ENCODE data around the gene STK11IP. TPM values are rescaled to one million over a fixed set of nuclear protein-coding genes. Genes with fewer than 3 reads are reported as not detected.

STK11IP gene
- total RNA-seq, 2 experiments from 2014 or later: 26.4 to 27.5 TPM

DNA sequence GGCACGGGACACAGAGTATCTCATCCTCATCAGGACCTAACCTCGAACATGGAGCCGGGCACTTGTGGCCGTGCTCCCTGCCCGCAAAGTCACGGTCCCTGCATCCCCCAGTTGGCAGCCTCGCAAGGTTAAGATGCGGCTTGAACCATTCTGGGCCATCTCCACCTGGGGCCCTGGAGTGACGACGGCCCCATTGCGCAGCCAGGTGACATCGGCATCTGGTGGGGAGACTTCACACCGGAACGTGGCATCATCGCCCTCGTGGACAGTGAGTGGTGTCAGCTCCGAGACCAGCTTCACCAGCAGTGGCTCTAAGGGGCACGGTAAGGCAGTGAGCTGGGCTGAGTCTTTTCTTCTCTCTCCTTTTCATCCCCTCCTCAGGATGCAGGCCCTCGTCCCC, 41.2 kb upstream of the STK11IP start:
- no peaks in the 10 kb centered on the region for H3K36me3 Mint-ChIP-seq (ENCODE audit: low read depth)
- intact Hi-C loops (cut with micrococcal nuclease): no loop called here
- no peak for DNase-seq
- no peak for ATAC-seq
- H3K4me3 Mint-ChIP-seq: no peak overlapping the region
- no peaks in the 10 kb centered on the region for H3K4me1 Mint-ChIP-seq (ENCODE audit: low read depth)
- POLR2A ChIA-PET: interaction anchor here (1.0 kb wide), 1 partner anchor 24 kb away, joined by 3 read pairs; no protein-coding TSS in a partner anchor
- H3K27me3 Mint-ChIP-seq: peaks cover 24% of the 10 kb centered on the region
- TF ChIP-seq, protein P1, sequence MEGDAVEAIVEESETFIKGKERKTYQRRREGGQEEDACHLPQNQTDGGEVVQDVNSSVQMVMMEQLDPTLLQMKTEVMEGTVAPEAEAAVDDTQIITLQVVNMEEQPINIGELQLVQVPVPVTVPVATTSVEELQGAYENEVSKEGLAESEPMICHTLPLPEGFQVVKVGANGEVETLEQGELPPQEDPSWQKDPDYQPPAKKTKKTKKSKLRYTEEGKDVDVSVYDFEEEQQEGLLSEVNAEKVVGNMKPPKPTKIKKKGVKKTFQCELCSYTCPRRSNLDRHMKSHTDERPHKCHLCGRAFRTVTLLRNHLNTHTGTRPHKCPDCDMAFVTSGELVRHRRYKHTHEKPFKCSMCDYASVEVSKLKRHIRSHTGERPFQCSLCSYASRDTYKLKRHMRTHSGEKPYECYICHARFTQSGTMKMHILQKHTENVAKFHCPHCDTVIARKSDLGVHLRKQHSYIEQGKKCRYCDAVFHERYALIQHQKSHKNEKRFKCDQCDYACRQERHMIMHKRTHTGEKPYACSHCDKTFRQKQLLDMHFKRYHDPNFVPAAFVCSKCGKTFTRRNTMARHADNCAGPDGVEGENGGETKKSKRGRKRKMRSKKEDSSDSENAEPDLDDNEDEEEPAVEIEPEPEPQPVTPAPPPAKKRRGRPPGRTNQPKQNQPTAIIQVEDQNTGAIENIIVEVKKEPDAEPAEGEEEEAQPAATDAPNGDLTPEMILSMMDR (IDR thresholded peaks at IDR 0.05): no peak
- no peaks in the 10 kb centered on the region for H3K9me3 Mint-ChIP-seq
- no peak overlapping the region for H3K27ac Mint-ChIP-seq
- CTCF ChIA-PET: interaction anchor here (1.1 to 1.8 kb wide), 2 partner anchors 27 to 87 kb away, joined by 3 to 4 read pairs; no protein-coding TSS in a partner anchor

DNA sequence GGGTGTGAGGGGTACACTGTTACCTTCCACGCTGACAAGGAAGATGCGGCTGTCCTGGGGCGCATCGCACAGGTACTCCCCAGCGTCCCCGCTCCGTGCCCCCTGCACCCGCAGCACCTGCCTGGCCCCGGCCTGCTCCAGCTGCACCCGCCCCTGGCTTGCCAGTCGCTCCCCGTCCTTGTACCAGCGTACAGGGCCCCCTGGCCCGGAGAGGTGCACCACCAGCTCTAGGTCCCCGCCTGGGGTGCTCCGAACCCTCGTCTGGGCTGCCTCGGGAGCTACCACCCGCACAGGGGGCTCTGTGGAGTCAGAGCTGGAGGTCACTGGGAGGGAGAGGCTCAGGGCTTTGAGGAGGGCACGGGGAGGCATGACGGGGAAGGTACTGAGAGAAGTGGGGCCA, 40.3 kb upstream of the STK11IP start:
- no peaks in the 10 kb centered on the region for H3K4me1 Mint-ChIP-seq (ENCODE audit: low read depth)
- DNase-seq (no peak), ATAC-seq (no peak)
- peaks cover 21% of the 10 kb centered on the region for H3K27me3 Mint-ChIP-seq
- ChIA-PET POLR2A (interaction anchor here (1.0 kb wide), 1 partner anchor 23 kb away, joined by 3 read pairs; no protein-coding TSS in a partner anchor), CTCF (interaction anchor here (1.1 to 1.8 kb wide), 4 partner anchors 14 to 86 kb away, joined by 3 to 4 read pairs (median 3); partner anchors contain the start of gene OBSL1)
- no peaks in the 10 kb centered on the region for H3K9me3 Mint-ChIP-seq
- TF ChIP-seq, protein P1 (IDR thresholded peaks at IDR 0.05): no peak
- no peaks in the 10 kb centered on the region for H3K36me3 Mint-ChIP-seq (ENCODE audit: low read depth)
- H3K27ac Mint-ChIP-seq: no peak overlapping the region
- no peak overlapping the region for H3K4me3 Mint-ChIP-seq
- intact Hi-C loops (cut with micrococcal nuclease): no loop called here

DNA sequence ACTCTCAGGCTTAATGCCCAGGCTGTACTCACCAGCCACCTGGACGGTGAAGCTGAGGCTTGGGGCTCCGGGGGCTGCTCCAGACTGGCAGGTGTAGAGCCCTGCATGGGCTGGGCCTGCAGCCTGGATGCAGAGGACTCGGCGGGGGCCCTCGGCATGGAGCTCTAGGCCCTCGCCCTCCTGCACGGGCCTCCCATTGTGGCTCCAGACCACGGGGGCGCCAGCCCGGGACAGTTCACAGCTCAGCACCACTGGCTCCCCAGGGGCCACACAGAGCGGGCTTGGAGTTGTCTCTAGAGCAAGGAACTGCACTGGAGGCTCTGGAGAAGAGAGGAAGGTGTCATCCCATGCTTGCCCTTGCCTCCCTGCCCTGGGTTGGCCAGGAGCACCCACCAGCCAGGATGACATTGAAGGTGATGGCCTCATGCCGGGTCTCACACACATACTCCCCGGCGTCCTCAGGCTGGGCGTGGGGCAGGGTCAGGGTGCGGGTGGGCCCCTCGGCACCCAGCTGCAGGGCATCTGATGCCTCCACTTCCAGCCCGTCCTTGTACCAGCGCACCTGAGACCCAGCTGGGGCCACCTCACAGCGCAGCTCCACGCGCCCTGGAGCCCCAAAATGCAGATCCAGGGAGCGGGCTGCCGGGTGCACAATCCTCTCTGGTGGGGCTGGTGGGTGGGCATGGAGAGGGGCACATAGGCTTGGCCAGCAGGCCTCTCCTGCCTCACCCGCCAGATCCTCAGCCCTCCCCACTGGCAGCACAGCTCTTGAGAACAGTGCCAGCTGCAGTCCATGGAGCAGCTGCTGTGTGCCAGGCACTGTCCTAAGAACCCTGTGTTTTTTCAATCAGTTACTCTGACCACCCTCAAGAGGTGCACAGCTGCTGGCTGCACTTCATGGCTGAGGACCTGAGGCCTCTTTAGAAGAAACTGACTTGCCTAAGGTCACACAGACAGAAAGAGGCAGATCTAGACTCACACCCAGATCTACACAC, 39.6 kb upstream of the STK11IP start:
- TF ChIP-seq, protein P1 (IDR thresholded peaks at IDR 0.05): no peak
- intact Hi-C loops (cut with micrococcal nuclease): no loop called here
- POLR2A ChIA-PET: interaction anchor here (0.6 kb wide), 1 partner anchor 1995 kb away, joined by 3 read pairs; no protein-coding TSS in a partner anchor
- CTCF ChIA-PET: interaction anchor here (1.0 to 1.2 kb wide), 3 partner anchors 13 to 62 kb away, joined by 3 read pairs; partner anchors contain the start of gene OBSL1
- Mint-ChIP-seq H3K27me3 (peaks cover 21% of the 10 kb centered on the region), H3K27ac (no peak overlapping the region), H3K36me3 (ENCODE audit: low read depth) (no peaks in the 10 kb centered on the region), H3K4me1 (ENCODE audit: low read depth) (no peaks in the 10 kb centered on the region), H3K9me3 (no peaks in the 10 kb centered on the region), H3K4me3 (no peak overlapping the region)
- DNase-seq (no peak), ATAC-seq (no peak)

DNA sequence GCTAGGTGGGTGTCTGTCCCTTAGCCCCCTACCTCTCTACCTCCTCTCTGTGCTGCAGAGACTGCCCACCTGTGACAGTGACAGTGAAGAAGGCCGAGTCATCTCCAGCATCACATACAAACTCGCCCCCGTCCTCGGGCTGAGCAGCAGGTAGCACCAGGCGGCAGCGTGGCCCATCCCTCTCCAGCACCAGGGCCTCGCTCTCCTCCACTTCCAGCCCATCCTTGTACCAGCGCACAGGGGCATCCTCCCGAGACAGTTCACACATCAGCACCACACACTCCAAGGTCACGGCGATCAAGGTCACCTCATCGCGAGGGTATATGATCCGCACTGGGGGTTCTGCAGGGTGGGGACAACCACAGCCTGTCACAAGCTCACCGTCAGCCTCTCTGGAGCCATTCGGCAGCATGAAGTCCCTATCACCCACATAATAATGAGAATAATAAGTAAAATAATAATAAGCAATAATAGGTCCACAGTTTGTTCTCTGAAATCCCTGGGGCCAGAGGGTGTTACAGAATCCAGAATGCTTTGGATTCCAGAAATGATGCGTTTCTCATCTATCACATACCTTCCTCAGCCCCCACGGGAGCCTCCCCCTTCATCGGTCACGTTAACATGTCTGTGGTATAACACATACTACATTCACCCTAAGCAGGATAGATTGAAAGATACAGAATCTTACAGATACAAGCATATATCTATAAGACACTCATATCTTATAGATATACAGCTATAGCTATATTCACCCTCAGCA, 38.3 kb upstream of the STK11IP start:
- H3K9me3 Mint-ChIP-seq: no peaks in the 10 kb centered on the region
- H3K27me3 Mint-ChIP-seq: peaks cover 9% of the 10 kb centered on the region
- H3K36me3 Mint-ChIP-seq (ENCODE audit: low read depth): no peaks in the 10 kb centered on the region
- no peak overlapping the region for H3K4me3 Mint-ChIP-seq
- DNase-seq (no peak), ATAC-seq (no peak)
- intact Hi-C loops (cut with micrococcal nuclease): no loop called here
- H3K4me1 Mint-ChIP-seq (ENCODE audit: low read depth): no peaks in the 10 kb centered on the region
- no peak overlapping the region for H3K27ac Mint-ChIP-seq
- ChIA-PET CTCF (interaction anchor here (0.7 to 2.7 kb wide), 37 partner anchors 8 to 171 kb away, joined by 3 to 26 read pairs (median 6); partner anchors contain the start of genes CHPF, DNPEP, GMPPA and INHA), POLR2A (interaction anchor here (1.1 kb wide), 1 partner anchor 12 kb away, joined by 3 read pairs; the partner anchor contains the start of gene OBSL1)
- TF ChIP-seq, protein P1 (IDR thresholded peaks at IDR 0.05): no peak

Data from activated CD8-positive, alpha-beta T cell treated with anti-CD3 and anti-CD28 coated beads for 36 hours (primary cell).